Stimulated activated CD4-positive, alpha-beta T cell treated with anti-CD3 and anti-CD28 coated beads, Interleukin-1b, Interleukin-23, amount 100 ng/mL, for 48 hours (primary cell): ENCODE data around the gene LZTS2.

Source experiments
- DNase-seq: peaks from one replicate; pipeline ENCODE4 v3.0.0-alpha.2; 2020

The LZTS2 gene

DNA sequence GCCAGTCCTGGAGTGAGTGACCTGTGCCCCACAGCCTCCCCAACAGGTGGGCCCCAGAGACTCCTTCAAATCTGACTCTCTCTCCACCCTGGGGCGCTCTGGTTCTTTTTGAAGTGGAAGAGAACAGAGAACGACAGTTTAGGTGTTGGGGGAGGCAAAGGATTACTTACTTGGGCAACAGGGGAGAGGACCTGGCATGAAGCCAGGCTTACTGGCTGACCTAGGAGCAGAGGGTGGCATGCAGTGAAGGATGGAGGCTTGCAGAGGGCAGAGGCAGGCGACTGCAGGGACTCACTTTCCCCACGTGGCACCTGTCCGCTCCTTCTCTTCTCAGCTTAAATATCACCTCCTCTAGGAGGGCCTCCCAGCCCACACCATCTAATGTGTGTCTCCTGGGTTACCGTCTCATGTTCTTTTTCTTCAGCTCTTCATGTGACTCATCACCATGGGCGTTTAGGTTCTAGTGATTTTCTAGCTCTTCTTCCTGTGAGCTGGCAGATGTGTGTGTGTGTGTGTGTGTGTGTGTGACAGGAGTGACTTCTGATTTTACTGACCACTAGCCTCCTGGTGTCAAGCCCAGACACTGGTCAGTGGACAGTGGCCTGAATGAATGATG is 15.5 kb downstream of the LZTS2 start:
- no peak for DNase-seq

DNA sequence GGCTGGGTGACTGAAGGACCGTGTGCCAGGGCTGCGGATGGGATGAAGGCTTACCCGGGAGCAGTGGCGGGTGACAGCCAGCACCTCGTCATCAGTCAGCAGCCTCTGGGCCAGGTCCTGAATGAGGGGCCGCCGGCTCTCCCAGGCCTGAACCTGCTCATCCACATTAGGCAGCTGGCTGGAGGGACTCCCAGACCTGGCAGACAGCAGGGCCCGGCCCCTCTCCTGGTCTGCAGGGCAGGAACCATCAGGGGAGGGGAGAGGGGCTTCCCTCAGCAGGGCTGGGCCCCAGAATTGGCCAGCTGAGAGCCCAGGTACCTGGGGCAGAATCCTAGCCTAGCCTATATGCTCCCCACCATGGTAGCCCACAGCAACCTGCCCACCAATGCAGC is 16.0 kb downstream of the LZTS2 start:
- DNase-seq, result no peak

DNA sequence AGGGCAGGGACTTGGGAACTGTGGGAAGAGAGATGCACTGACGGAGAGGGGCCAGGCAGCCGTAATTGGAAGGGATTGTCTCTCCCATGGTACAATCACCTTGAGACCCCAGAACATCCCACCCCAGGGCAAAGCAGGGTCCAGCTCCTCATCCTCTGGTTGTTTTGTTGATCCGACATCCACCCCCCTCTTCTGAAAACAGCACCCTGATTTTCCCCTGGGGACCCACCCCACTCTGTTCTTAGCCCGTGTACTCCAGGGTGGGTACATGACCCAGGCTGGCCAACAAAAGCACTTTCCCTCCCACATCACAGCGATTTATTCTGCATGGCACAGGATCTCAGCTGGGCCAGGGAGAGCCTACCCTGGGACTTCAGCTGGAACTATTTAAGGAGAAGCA is 17.2 kb downstream of the LZTS2 start:
- DNase-seq, result no peak

- DNase-seq, result no peak
These were observed 18.6 kb downstream of the LZTS2 start for GRCh38 chr10:101018118-101018599.

GRCh38 chr10:101018600-101019439 is 19.2 kb downstream of the LZTS2 start:
- DNase-seq, result peak; percentile 82

GRCh38 chr10:101019440-101019703 is 19.8 kb downstream of the LZTS2 start:
- no peak for DNase-seq

DNA sequence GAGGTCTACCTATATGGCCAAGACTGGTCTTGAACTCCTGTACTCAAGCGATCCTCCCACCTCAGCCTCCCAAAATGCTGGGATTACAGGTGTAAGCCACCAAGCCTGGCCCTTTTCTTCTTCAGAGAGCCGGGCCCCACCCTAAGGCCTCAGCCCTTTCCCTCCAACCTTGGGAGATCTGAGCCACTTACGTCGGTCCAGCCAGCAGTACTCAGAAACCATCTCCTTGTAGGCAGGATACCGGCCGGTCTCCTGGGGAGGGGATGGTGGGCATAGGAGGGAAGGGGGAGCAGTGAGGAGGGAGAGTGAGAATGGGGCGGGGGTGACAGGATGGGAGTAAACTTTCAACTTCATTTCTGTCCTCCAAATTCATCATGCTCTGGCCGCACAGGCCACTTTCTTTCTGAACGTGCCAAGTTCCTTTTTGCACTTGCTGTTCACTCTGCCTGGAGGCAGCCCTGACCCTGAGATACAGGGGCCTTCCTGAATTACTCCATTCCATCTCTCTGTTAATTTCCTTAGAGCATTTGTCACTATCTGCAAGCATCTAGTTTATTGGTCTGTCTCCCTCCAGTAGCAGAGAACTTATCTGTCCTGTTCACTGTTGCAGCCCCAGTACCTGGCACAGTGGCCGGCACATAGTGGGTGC is 20.9 kb downstream of the LZTS2 start:
- DNase-seq, result no peak

- DNase-seq, result no peak
These were observed 21.6 kb downstream of the LZTS2 start for GRCh38 chr10:101021239-101021638.

DNA sequence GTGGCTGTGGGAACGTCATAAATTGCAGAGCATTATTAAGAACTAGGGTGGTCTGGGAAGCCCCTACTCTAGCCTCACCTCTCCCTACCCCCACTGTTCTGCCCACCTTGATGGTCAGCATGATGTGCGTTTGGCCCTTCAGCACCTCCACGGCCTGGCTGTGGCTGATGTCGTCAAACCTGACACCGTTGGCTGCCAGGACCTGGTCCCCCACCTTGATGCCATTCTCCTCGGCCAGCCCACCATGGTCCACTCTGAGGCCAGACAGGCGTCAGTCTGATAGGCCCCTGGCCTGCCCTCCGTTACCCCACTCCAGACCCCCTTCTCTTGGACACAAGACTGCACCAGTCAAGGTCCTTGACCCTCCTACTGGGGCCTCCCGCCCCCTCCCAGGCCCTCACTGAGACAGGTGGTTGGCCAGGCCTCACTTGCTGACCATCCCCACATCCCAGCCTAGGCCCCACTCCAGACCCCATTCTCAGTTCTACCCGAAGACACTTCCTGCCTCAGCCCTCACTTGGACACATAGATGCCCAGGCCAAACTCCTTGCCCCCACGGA is 22.2 kb downstream of the LZTS2 start:
- DNase-seq, result no peak

DNA sequence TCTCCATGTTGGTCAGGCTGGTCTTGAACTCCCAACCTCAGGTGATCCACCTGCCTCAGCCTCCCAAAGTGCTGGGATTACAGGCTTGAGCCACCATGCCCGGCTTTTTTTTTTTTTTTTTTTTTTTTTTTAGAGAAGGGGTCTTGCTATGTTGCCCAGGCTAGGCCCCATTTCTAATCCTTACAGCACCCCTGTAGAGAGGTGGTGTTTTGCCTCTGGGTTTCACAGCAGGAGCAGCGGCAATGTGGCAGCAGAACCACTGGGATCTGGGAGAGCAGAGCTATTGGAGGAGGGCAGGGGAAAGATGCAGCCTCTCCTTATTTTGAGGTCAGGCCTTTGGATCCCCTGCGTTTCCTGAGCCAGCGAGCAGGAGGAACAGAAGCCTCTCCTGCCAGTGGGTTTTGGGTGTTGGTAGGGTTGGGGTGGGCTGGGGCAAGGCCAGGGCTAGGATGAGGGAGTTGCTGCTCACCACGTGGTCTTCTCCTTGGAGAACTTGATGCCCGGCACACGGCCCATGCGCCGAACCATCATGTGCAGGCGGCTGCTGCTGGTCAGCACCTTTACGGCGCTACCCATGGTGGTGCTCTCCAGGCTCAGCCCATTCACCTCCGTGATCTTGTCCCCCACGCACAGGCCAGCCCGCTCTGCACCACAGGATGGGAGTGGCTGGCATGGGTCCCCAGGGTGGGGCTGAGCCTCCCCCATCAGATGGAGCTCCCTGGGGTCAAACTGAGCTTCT is 23.5 kb downstream of the LZTS2 start:
- no peak for DNase-seq

DNA sequence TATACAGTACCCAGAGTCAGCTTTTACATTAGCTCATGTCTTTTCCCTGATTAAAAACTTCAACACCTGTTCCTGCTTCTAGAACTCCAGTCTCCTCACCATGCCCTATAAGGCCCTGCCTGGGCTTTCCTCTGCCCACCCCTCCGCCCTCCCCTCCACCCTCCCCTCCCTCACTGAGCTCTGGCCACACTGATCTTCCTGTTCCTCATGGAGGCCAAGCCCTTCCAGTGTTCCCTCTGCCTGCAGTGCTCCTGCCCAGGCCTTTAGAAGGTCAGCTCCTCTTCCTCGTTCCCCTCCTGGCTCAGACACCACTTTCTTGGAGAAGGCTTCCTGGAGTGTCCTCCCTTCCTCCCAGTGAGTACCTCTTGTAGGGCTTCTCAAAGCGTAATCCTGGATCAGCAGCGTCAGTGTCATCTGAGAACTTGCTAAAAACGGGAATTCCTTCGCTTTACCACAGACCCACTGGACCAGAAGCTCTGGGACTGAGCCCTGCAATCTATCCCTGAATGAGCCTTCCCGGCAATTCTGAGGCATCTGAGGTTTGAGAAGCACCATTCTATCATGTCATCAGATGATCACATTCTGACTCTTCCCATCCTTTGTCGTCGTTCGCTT is 27.6 kb downstream of the LZTS2 start:
- DNase-seq, result no peak

DNA sequence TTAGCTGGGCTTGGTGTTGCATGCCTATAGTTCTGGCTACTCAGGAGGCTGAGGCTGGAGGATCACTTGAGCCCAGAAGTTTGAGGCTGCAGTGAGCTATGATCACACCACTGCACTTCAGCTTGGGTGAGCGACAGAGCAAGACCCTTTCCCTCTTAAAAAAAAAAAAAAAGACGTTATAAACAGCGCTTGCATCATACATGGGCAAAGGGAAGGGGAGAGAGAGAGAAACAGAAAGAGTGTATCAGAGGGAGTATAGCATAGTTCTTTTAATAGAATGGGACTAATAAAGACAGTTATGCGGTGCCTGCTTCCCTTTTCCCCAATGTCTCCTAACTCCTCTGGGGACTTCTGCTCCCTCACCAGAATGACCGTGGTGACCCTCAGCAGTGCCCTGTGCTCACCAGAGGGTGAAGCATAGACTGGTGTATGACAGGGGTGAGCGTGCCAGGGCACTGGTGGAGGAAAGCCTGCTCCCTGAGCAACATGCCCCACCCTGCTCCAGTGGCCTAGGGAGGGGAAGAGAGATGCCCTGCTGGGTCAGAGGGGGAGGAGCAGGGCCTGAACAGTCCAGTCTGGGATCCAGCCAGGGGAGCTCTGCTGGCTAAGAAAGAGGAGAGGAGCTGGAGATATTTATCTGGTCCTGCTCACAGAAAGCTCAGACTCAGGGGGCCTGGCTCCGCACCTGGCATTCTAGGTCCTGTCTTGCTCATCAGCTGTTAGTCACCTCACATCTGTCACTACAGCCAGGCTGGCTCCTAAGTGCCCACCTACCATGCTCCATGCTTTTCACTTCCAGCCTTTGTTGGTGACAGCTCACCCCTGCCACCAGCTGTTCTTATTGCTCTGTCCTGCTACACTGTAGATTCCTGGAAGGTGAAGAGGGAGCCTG is 29.1 kb downstream of the LZTS2 start:
- no peak for DNase-seq

DNA sequence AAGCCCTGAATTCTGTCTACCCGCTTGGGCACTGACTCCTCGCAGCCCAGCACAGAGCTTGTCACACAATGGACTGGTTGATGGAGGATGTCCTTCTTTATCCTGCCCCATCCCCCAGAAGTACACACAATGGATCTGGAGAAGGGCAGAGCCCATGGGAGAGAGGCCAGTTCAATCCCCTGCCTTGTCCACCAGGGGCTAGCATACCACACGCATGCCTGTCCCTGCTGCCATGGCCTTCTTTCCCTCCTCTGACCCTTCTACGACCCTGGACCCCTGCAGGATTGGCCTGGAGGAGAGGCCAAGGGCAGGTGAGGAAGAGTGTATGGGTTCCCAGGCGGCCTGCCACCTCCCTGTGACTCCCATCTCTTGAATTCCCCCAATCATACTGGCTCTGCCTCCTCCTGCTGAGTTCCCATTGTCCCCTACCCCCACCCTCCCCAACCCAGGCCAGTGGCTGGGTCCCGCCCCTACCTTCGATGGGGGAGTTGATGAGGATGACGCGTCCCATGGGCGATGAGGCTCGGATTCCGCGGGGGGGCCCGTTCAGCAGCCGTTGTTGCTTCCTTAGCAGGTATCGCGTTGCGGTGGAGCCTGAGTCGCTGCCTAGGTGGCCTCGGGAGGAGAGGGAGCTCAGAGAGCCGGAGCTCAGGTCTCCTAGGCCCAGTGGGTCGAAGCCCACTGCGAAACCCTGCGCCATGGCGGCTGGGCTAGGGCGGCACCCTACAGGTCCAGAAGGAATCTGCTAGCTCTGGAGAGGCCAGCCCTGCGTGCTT is 30.1 kb downstream of the LZTS2 start:
- no peak for DNase-seq

- DNase-seq, result no peak
These were observed 31.0 kb downstream of the LZTS2 start for GRCh38 chr10:101030496-101031127.

- peak; percentile 95 for DNase-seq
These were observed 31.7 kb downstream of the LZTS2 start, which contains the start of the genes PDZD7 and SFXN3 for GRCh38 chr10:101031128-101031795. Gene PDZD7, minus strand, starts transcription at chr10:101031129. Its CDS starts 910 bp downstream, at chr10:101030219. Gene SFXN3, plus strand, starts transcription at chr10:101031234. Its CDS starts 3,461 bp downstream, at chr10:101034695.

- peak; percentile 70 for DNase-seq
These were observed 32.4 kb downstream of the LZTS2 start for GRCh38 chr10:101031796-101032636.

GRCh38 chr10:101032637-101033224 is 33.1 kb downstream of the LZTS2 start:
- peak; percentile 60 for DNase-seq

- no peak for DNase-seq
These were observed 33.7 kb downstream of the LZTS2 start for GRCh38 chr10:101033276-101033675.
